GM12878 (cell line): ENCODE results near the gene DTNBP1. TPM values are rescaled to one million over a fixed set of nuclear protein-coding genes. Genes with fewer than 3 reads are reported as not detected.
A peak's percentile ranks its signal among the peaks of the same experiment; 100 is the strongest.

ENCODE experiments used
- ATAC-seq: fragments of 200-7000 bp; cut with Tn5 transposase; 3 replicates; pipeline ENCODE4 v1.9.1; 2020; ENCODE audit warnings: mild to moderate bottlenecking, moderate library complexity
- BruUV-seq: library from RNA; stranded (reverse); fragments of 400-500 nt; replicated peaks from 2 replicates; lab custom pipeline; 2021; lab: Mats Ljungman, UMichigan
- CTCF ChIA-PET: fragments of 300-600 bp; sonication (Branson Sonifier 250); formaldehyde crosslinking; extraction: SDS; loops from one replicate; lab custom pipeline; 2021; ENCODE audit warnings: inconsistent platforms; lab: Yijun Ruan, JAX
- POLR2A ChIA-PET: fragments of 350-600 bp; formaldehyde crosslinking; extraction: SDS; loops from one replicate; lab custom pipeline; 2021; ENCODE audit warnings: inconsistent platforms; lab: Charles Lee
- RAD21 ChIA-PET: fragments of 300-600 bp; sonication (Branson Sonifier 250); formaldehyde crosslinking; loops from one replicate; lab custom pipeline; 2023; ENCODE audit warnings: antibody characterized with exemption; ENCODE audit not compliant: unreplicated experiment; lab: Charles Lee
- SMC1A ChIA-PET: fragments of 300-600 bp; sonication (Branson Sonifier 250); formaldehyde crosslinking; loops from one replicate; lab custom pipeline; 2023; ENCODE audit not compliant: unreplicated experiment, uncharacterized antibody; lab: Charles Lee
- DNase-seq: peaks from one replicate; pipeline ENCODE4 v3.0.0-alpha.2; 2011; ENCODE audit warnings: low read depth, low spot score
- FAIRE-seq: peaks from 3 replicates; lab custom pipeline; 2011; peaks lifted over from hg19 to GRCh38; lab: Jason Lieb, UNC
- H2AFZ ChIP-seq: 2 replicates; pipeline ENCODE4 v1.6.0; 2011; ENCODE audit warnings: low read depth, low read length, control low read depth; ENCODE audit not compliant: control insufficient read depth
- H3K27ac ChIP-seq: 2 replicates; pipeline ENCODE4 v1.5.1; 2011; ENCODE audit warnings: control low read depth; ENCODE audit not compliant: control insufficient read depth, insufficient read depth
- H3K27me3 ChIP-seq, 2 experiments: replicated peaks in 1 of 2; 2 replicates each; pipeline versions ENCODE4 v1.6.0 to v1.6.1; 2011; ENCODE audit warnings: low read length in 1 of 2; ENCODE audit not compliant: control insufficient read depth in 2 of 2, insufficient read depth in 2 of 2
- H3K36me3 ChIP-seq, 2 experiments: 2 replicates each; pipeline ENCODE4 v1.5.1; 2011; ENCODE audit warnings: low read length in 1 of 2; ENCODE audit not compliant: control insufficient read depth in 2 of 2, insufficient read depth in 2 of 2
- H3K4me1 ChIP-seq: 2 replicates; pipeline ENCODE4 v1.6.1; 2011; ENCODE audit warnings: mild to moderate bottlenecking, low read length, moderate library complexity, mixed read lengths; ENCODE audit not compliant: control insufficient read depth, insufficient read depth
- H3K4me2 ChIP-seq: 2 replicates; pipeline ENCODE4 v1.6.0; 2011; ENCODE audit warnings: control low read depth; ENCODE audit not compliant: control insufficient read depth, insufficient read depth
- H3K4me3 ChIP-seq: fragments of 200-600 bp; sonication (generic); 2 replicates; pipeline ENCODE4 v1.5.1; 2016
- H3K79me2 ChIP-seq: 2 replicates; pipeline ENCODE4 v1.6.0; 2011; ENCODE audit warnings: low read length; ENCODE audit not compliant: control insufficient read depth, insufficient read depth
- H3K9ac ChIP-seq: 2 replicates; pipeline ENCODE4 v1.8.0; 2011; ENCODE audit warnings: low read length, control low read depth, mixed read lengths; ENCODE audit not compliant: control insufficient read depth, insufficient read depth
- H3K9me3 ChIP-seq: replicated peaks from 3 replicates; pipeline ENCODE4 v1.5.1; 2011; ENCODE audit warnings: mild to moderate bottlenecking, low read length; ENCODE audit not compliant: control insufficient read depth, insufficient read depth
- H4K20me1 ChIP-seq: 2 replicates; pipeline ENCODE4 v1.6.0; 2011; ENCODE audit not compliant: control insufficient read depth, insufficient read depth
- BMI1 ChIP-seq: fragments of 450-650 bp; IDR thresholded peaks from 2 replicates; pipeline ENCODE4 v1.6.1; 2016; ENCODE audit warnings: mild to moderate bottlenecking, moderate library complexity, borderline replicate concordance
- IKZF2 ChIP-seq, 2 experiments: fragments of 450-650 bp; IDR thresholded peaks; 2 replicates each; pipeline ENCODE4 v1.6.1; 2017; ENCODE audit warnings: mild to moderate bottlenecking in 2 of 2, moderate library complexity in 2 of 2
- JUNB ChIP-seq: IDR thresholded peaks from 2 replicates; pipeline ENCODE4 v1.6.1; 2016; ENCODE audit warnings: antibody characterized with exemption, mild to moderate bottlenecking
- LARP7 ChIP-seq: fragments of 450-650 bp; IDR thresholded peaks from 2 replicates; pipeline ENCODE4 v1.6.1; 2017; ENCODE audit warnings: mild to moderate bottlenecking
- NFYB ChIP-seq: IDR thresholded peaks from 2 replicates; pipeline ENCODE4 v1.6.1; 2011; ENCODE audit warnings: low read depth, mild to moderate bottlenecking, low read length, improper control_type of control experiment, moderate library complexity; ENCODE audit not compliant: insufficient read depth
- POLR2A ChIP-seq: IDR thresholded peaks from 2 replicates; pipeline ENCODE4 v1.6.1; 2011; ENCODE audit warnings: low read depth, mild to moderate bottlenecking, low read length
- POLR2AphosphoS2 ChIP-seq: IDR thresholded peaks from 2 replicates; pipeline ENCODE4 v1.6.1; 2011; ENCODE audit warnings: low read depth, mild to moderate bottlenecking, low read length, improper control_type of control experiment, moderate library complexity
- POU2F2 ChIP-seq: IDR thresholded peaks from 3 replicates; pipeline ENCODE4 v1.6.1; 2011; ENCODE audit warnings: low read depth, mild to moderate bottlenecking, low read length, borderline replicate concordance
- RCOR1 ChIP-seq: conservative IDR thresholded peaks from 2 replicates; pipeline ENCODE4 v1.6.1; 2012; ENCODE audit warnings: low read depth, low read length, improper control_type of control experiment
- STAT1 ChIP-seq: fragments of 450-650 bp; conservative IDR thresholded peaks from 2 replicates; pipeline ENCODE4 v1.6.1; 2014; ENCODE audit warnings: antibody characterized with exemption, mild to moderate bottlenecking
- SUZ12 ChIP-seq: fragments of 200-600 bp; sonication (generic); IDR thresholded peaks from one replicate; pipeline ENCODE4 v1.6.1; 2018; ENCODE audit warnings: antibody characterized with exemption, mild to moderate bottlenecking; ENCODE audit not compliant: unreplicated experiment
- TARDBP ChIP-seq: IDR thresholded peaks from 2 replicates; pipeline ENCODE4 v1.6.1; 2016; ENCODE audit warnings: borderline replicate concordance
- ZNF217 ChIP-seq: fragments of 450-650 bp; IDR thresholded peaks from 2 replicates; pipeline ENCODE4 v1.6.1; 2017; ENCODE audit warnings: antibody characterized with exemption, mild to moderate bottlenecking
- WGBS: methylation state at CpG from one replicate; pipeline ENCODE4 v1.1.6; 2016; ENCODE audit warnings: low lambda C conversion rate; ENCODE audit not compliant: insufficient replicate concordance, insufficient coverage; ENCODE audit errors: missing lambda C conversion rate; 5-methylcytosine and 5-hydroxymethylcytosine counted together
- in situ Hi-C: fragments of 300-500 bp; cut with MboI; formaldehyde crosslinking; loops from 9 replicates; pipeline ENCODE4 v1.14.3; 2018; ENCODE audit warnings: mixed read lengths
- intact Hi-C: fragments of 100-400 bp; cut with micrococcal nuclease; formaldehyde crosslinking; loops from one replicate; pipeline ENCODE4 v1.14.2; 2022; ENCODE audit not compliant: unreplicated experiment
- polyA plus RNA-seq, 11 experiments: library from polyadenylated mRNA; depleted of rRNA in 4 of 11; unstranded in 6 of 11; stranded (reverse) in 5 of 11; fragments of >200 nt; fragmentation: Nextera tagmentation in 4 of 11; fragmentation: Illumina TruSeq in 1 of 11; extraction: Ambion mirVana in 4 of 11; extraction: Trizol in 1 of 11; gene quantifications; 1 replicate in 1 of 11; 2 replicates in 10 of 11; pipeline versions ENCODE4 v1.2.1 to v1.2.3, GENCODE V29; 2011 to 2016; ENCODE audit warnings: inconsistent platforms in 2 of 11, missing spikeins in 2 of 11, low read depth in 1 of 11
- total RNA-seq, 4 experiments: library from RNA; depleted of rRNA in 3 of 4; stranded (reverse); fragments of >200 nt in 3 of 4; fragmentation: Illumina TruSeq in 1 of 4; extraction: Trizol in 1 of 4; gene quantifications; 2 replicates each; pipeline versions ENCODE4 v1.2.1 to v1.2.3, GENCODE V29; 2013 to 2021
- TF ChIP-seq, protein P1 (sequence below): fragments of 450-650 bp; IDR thresholded peaks from 2 replicates; pipeline ENCODE4 v1.6.1; 2017; ENCODE audit warnings: mild to moderate bottlenecking
- TF ChIP-seq, protein P2 (sequence below): IDR thresholded peaks from 2 replicates; pipeline ENCODE4 v1.6.1; 2012; ENCODE audit warnings: low read depth, low read length, improper control_type of control experiment
- TF ChIP-seq, protein P3 (sequence below): fragments of 450-650 bp; IDR thresholded peaks from 2 replicates; pipeline ENCODE4 v1.6.1; 2017; ENCODE audit warnings: low read depth, mild to moderate bottlenecking, moderate library complexity

Gene DTNBP1
- total and polyA plus RNA-seq, 10 of the 15 experiments (the other 5 are each of a cell fraction or from before 2014, with no cell fraction given): 7.1 to 40.3 (median 20.1) TPM

DNA sequence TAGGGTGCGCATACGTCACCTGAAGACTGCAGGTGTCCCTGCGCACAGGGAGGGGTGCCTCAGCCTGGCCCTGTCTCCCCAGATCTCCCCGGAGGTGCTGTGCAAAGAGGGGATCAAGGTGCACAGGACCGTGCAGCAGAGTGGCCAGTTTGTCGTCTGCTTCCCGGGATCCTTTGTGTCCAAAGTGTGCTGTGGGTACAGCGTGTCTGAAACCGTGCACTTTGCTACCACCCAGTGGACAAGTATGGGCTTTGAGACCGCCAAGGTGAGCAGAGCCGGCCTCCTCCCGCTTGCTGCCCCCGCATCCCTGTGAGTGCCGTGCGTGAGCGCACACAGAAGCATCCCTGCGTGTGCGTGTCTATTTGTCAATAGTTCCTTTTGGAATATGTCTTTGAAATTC lies 150.7 kb downstream of the DTNBP1 start (continued):
- TF ChIP-seq, protein P1, sequence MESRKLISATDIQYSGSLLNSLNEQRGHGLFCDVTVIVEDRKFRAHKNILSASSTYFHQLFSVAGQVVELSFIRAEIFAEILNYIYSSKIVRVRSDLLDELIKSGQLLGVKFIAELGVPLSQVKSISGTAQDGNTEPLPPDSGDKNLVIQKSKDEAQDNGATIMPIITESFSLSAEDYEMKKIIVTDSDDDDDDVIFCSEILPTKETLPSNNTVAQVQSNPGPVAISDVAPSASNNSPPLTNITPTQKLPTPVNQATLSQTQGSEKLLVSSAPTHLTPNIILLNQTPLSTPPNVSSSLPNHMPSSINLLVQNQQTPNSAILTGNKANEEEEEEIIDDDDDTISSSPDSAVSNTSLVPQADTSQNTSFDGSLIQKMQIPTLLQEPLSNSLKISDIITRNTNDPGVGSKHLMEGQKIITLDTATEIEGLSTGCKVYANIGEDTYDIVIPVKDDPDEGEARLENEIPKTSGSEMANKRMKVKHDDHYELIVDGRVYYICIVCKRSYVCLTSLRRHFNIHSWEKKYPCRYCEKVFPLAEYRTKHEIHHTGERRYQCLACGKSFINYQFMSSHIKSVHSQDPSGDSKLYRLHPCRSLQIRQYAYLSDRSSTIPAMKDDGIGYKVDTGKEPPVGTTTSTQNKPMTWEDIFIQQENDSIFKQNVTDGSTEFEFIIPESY: peak; percentile 97
- TF ChIP-seq POLR2A: 0 out of 2 replicates have a peak, but pooled peaks have one; percentile 26

DNA sequence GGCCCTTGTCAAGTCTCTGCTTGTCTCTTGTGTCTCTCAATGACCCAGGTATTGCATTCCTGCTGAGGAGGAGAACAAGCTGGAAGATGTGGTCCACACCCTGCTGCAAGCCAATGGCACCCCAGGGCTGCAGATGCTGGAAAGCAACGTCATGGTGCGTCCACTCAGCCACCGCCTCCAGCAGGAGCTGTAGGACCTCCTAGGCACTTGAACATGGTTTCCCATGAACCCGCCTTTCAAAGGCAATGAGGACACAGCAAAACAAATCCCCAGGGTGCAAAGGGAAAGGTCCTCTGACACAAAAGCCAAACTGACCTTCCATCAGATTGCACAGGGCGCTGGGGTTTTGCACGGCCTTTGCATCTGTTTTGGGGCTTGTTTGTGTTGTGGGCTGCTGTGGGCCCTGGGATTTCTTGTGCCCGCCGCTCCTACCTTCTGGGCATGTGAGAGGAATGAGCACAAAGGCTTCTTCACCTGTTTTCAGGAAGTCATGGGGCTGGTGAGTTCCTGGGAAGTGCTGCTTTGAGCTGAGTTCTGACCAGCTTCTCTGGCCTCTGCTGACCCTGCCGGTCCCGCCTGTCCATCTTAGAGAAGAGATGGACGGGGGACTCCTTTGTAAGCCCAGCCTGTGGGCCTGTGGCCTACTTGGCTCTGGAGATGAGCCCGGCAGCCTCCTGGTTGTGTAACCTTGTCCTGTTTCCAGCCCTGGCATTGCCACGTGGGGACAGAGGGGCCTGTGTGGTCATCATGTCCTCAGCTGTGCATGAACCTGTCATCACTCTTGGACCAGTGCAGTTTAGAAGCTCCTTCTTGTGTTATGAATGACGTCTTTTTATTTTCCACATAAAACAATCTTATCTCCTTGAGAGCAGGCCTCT lies 151.3 kb downstream of the DTNBP1 start:
- Histone ChIP-seq H3K79me2 (no peaks in the 10 kb centered on the region), H3K27ac (no peak overlapping the region), H3K9ac (no peak overlapping the region), H3K9me3 (no peaks in the 10 kb centered on the region), H3K4me2 (no peak overlapping the region), H3K36me3 (peaks cover 33 to 47% of the 10 kb centered on the region in 2 experiments), H3K4me1 (no peaks in the 10 kb centered on the region), H4K20me1 (no peaks in the 10 kb centered on the region), H3K4me3 (no peak overlapping the region), H2AFZ (no peak overlapping the region), H3K27me3 (no peaks in the 10 kb centered on the region)
- no TSS peak for BruUV-seq
- RAD21 ChIA-PET: interaction anchor here (0.6 kb wide), 1 partner anchor 1252 kb away, joined by 3 read pairs; no protein-coding TSS in a partner anchor
- no peak for ATAC-seq
- FAIRE-seq: no peak
- CTCF ChIA-PET: interaction anchor here (2.9 kb wide), 1 partner anchor 113 kb away, joined by 19 read pairs; no protein-coding TSS in a partner anchor
- 73% methylated on average over 14 of the region's 14 CpGs for WGBS
- POLR2A ChIA-PET: no interaction called here
- no peak for DNase-seq
- in situ Hi-C loops (no loop called here), intact Hi-C loops (no loop called here)
- SMC1A ChIA-PET: no interaction called here
- TF ChIP-seq, protein P1: no peak
- TF ChIP-seq ZNF217: no peak
- no peak for TF ChIP-seq POLR2AphosphoS2
- TF ChIP-seq POU2F2: no peak
- no peak for TF ChIP-seq BMI1
- TF ChIP-seq SUZ12: no peak
- TF ChIP-seq RCOR1: no peak
- TF ChIP-seq NFYB: no peak
- no peak for TF ChIP-seq IKZF2 (IDR thresholded peaks at IDR 0.05)
- TF ChIP-seq, protein P2, sequence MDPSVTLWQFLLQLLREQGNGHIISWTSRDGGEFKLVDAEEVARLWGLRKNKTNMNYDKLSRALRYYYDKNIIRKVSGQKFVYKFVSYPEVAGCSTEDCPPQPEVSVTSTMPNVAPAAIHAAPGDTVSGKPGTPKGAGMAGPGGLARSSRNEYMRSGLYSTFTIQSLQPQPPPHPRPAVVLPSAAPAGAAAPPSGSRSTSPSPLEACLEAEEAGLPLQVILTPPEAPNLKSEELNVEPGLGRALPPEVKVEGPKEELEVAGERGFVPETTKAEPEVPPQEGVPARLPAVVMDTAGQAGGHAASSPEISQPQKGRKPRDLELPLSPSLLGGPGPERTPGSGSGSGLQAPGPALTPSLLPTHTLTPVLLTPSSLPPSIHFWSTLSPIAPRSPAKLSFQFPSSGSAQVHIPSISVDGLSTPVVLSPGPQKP: no peak
- no peak for TF ChIP-seq STAT1
- TF ChIP-seq, protein P3, sequence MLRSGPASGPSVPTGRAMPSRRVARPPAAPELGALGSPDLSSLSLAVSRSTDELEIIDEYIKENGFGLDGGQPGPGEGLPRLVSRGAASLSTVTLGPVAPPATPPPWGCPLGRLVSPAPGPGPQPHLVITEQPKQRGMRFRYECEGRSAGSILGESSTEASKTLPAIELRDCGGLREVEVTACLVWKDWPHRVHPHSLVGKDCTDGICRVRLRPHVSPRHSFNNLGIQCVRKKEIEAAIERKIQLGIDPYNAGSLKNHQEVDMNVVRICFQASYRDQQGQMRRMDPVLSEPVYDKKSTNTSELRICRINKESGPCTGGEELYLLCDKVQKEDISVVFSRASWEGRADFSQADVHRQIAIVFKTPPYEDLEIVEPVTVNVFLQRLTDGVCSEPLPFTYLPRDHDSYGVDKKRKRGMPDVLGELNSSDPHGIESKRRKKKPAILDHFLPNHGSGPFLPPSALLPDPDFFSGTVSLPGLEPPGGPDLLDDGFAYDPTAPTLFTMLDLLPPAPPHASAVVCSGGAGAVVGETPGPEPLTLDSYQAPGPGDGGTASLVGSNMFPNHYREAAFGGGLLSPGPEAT: no peak
- no peak for TF ChIP-seq JUNB
- TF ChIP-seq TARDBP: no peak
- TF ChIP-seq LARP7: no peak
